DND-41 (cell line): ENCODE results near the gene RGMA.

ENCODE experiments used
- EZH2 ChIP-seq: IDR thresholded peaks from 3 replicates; pipeline ENCODE4 v1.6.1; 2012; ENCODE audit warnings: borderline replicate concordance, low read depth, mild to moderate bottlenecking, moderate library complexity, low read length, inconsistent platforms; ENCODE audit not compliant: severe bottlenecking
- TF ChIP-seq, protein P1 (sequence below): IDR thresholded peaks from 2 replicates; pipeline ENCODE4 v1.5.1; 2012; ENCODE audit warnings: borderline replicate concordance, low read length, moderate library complexity, mild to moderate bottlenecking; ENCODE audit not compliant: poor library complexity, severe bottlenecking; ENCODE audit errors: extremely low read depth

DNA sequence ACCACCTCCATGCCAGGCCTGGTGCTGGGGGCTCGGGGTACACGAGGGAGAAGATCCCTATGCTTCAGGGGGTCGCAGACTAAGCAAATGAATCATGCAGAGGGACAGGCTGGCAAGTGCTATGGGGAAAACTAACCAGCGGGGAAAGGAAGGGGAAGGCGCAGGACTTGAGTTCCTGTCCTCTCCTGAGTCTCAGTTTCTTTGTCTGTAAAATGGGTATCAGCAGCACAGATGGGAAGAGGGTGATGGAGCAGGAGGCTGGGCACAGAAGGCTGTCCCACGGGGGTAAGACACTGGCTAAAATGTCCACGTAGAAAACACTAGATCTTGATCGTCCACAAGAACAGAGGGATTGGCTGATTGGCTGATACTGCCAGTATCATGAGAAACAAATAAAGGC, 39.8 kb downstream of the RGMA start:
- TF ChIP-seq, protein P1, sequence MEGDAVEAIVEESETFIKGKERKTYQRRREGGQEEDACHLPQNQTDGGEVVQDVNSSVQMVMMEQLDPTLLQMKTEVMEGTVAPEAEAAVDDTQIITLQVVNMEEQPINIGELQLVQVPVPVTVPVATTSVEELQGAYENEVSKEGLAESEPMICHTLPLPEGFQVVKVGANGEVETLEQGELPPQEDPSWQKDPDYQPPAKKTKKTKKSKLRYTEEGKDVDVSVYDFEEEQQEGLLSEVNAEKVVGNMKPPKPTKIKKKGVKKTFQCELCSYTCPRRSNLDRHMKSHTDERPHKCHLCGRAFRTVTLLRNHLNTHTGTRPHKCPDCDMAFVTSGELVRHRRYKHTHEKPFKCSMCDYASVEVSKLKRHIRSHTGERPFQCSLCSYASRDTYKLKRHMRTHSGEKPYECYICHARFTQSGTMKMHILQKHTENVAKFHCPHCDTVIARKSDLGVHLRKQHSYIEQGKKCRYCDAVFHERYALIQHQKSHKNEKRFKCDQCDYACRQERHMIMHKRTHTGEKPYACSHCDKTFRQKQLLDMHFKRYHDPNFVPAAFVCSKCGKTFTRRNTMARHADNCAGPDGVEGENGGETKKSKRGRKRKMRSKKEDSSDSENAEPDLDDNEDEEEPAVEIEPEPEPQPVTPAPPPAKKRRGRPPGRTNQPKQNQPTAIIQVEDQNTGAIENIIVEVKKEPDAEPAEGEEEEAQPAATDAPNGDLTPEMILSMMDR, result no peak
- TF ChIP-seq EZH2, result no peak
